Measurements from ENCODE around the gene UBE2S.
"Not testable (repeated sequence)": the region's sequence is repeated elsewhere in the genome, so short reads cannot be mapped to it uniquely, and the experiment has no call there.

UBE2S gene

GRCh38 chr19:55407550-55407799 lies at the start of gene UBE2S:
TSS of gene UBE2S (minus strand) at chr19:55407788. CDS start at chr19:55407589, 199 bp downstream.
- not testable (repeated sequence) for DNase-seq (ENCODE audit: low spot score)

DNA sequence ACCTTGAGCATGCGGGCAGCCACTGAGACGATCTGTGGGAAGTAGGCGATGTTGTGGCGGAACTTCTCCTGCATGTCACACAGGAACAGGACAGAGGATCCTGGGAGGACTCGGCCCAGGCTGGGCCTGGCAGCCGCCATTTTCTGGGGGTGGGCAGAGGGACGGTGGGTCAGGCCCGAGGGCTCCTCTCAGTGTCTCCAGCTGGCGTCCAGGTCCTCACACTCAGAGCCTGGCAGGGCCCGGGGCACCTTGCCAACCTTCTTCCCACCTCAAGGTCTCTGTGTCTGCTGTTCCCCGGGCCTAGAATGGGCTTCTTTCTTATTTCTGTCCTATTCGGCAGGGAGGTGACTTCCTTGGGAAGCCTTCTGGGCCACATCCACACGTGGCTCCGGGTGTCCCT lies 48.8 kb upstream of the UBE2S start:
- no peak for DNase-seq (ENCODE audit: low spot score)

DNA sequence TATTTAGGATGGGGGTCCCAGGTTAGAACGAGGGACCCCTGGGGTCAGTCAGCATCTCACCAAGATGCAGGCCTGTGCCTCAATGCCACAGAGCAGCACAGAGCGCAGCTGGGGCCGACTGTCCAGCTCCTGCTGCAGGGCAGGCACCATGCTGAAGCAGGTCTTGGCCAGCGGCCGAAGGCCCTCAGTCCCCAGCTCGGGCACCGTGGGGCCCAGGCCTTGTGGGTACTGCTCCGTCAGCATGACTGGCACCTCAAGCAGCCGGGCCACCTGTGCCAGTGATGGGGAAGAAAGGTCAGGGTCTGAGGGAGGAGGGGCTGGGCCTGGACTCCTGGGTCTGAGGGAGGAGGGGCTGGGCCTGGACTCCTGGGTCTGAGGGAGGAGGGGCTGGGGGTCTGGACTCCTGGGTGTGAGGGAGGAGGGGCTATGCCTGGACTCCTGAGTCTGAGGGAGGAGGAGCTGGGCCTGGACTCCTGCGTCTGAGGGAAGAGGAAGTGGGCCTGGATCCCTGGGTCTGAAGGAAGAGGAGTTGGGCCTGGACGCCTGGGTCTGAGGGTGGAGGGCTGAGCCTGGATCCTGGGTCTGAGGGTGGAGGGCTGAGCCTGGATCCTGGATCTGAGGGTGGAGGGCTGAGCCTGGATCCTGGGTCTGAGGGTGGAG lies 48.1 kb upstream of the UBE2S start:
- no peak for DNase-seq (ENCODE audit: low spot score)

GRCh38 chr19:55454787-55455243 lies 47.2 kb upstream of the UBE2S start:
- peak; percentile 68 for DNase-seq (ENCODE audit: low spot score)

- DNase-seq (ENCODE audit: low spot score), result no peak
These were observed 46.1 kb upstream of the UBE2S start for GRCh38 chr19:55453511-55454260.

DNA sequence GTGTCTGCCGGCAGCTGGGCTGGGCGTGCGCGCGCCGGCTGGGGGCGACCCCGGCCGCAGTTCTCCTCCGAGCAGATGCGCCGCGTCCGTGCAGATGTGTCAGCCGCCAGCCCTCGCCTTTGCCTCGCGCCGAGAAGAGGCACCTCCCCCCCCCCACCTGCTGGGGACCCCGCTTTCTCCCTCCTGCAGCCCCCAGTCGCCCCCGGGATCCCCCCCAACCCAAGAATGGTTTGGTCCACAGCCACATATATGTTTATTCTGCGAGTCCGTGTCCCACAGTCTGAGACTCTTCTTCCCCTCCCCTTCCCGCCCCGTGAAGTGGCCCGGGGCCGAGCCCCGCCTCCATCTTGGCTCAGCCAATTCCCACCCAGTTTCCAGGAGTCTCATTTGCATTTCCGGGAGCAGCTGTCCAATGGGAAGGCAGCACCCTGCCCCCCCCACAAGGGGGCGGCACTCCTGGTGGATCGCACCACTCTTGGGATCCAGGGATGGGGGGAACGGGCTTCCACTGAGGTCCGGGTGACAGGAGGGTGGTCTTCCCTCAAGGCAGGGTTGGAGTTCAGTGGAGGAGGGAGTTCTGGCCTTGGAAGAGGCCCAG lies 45.3 kb upstream of the UBE2S start:
- DNase-seq (ENCODE audit: low spot score), result peak; percentile 79

GRCh38 chr19:55451965-55452748 lies 44.6 kb upstream of the UBE2S start:
- no peak for DNase-seq (ENCODE audit: low spot score)

DNA sequence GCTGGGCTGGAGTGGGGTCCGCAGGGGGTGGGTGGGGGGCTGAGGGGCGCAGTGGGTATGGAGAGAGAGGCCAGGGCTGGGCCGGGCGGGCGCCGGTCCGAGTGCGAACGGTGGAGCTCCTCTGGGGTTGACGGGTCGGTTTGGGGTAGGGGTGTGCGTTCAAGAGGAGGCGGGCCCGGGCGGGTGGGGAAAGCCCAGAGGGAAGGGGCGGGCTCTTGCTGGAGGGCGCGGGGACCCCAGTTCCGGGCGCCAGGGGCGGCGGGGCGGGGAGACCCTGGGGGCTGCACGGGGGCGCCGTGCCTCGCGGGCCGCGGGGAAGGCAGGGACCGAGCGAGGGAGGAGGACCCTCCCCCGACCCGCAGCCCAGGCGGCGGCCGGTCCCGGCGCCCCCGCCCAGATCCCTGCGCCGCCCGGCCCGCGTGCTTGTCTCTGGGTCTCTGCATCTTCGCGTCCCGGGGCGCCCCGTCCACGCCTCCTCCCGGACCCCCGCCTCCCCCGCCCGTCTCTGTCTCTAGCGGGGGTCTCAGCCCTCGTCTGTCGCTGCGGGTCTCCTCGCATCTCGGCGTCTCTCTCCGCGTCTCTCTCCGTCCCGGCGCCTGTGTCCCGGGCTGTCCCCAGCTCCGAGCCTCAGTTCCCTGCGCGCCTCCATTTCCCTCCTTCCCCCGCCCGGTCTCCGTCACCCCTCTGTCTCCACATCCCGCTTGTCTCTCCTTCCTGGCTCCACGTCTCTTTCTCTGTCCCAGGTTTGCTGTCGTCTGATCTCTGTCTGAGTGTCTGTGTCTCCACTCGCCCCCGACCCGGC lies 43.8 kb upstream of the UBE2S start:
- no peak for DNase-seq (ENCODE audit: low spot score)

- no peak for DNase-seq (ENCODE audit: low spot score)
These were observed 41.9 kb upstream of the UBE2S start for GRCh38 chr19:55449469-55449868.

GRCh38 chr19:55448175-55448490 lies 40.5 kb upstream of the UBE2S start:
- DNase-seq (ENCODE audit: low spot score), result not testable (repeated sequence)

DNA sequence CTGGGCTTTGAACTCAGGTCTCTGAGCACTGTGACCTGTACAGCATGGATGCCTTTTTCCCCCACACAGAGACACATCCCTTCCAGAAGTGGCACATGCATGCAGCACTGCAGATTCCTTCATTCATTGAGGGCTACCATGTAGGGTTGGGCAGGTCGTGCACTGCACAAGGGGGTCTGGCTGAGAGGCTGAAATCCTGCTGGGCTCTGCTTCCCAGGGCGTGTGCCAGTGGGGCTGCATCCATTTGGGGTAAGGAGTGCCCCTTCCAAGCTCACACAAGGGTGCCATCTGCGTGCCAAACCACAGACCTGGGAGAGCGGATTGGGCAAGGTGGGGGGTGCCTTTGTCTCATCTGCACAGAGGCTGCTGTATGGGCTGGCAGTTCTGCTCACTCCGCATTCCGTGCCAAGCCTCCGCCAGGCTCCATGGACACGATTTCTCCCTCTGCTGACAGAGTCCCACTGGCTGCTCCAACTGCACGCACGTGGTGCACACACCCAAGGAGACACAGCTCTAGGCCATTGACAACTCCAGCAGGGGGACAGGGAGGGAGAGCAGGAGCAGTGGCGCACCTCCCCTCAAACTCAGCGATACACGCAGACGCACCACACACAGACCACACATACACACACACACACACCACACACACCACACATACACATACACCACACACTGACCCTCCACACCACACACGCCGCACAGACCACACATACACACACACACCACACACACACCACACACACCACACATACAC lies 40.0 kb upstream of the UBE2S start:
- DNase-seq (ENCODE audit: low spot score), result peak; percentile 76

GRCh38 chr19:55446060-55446459 lies 38.5 kb upstream of the UBE2S start:
- no peak for DNase-seq (ENCODE audit: low spot score)

- DNase-seq (ENCODE audit: low spot score), result no peak
These were observed 37.1 kb upstream of the UBE2S start for GRCh38 chr19:55444646-55445045.

GRCh38 chr19:55443824-55444480 lies 36.4 kb upstream of the UBE2S start:
- DNase-seq (ENCODE audit: low spot score), result no peak

DNA sequence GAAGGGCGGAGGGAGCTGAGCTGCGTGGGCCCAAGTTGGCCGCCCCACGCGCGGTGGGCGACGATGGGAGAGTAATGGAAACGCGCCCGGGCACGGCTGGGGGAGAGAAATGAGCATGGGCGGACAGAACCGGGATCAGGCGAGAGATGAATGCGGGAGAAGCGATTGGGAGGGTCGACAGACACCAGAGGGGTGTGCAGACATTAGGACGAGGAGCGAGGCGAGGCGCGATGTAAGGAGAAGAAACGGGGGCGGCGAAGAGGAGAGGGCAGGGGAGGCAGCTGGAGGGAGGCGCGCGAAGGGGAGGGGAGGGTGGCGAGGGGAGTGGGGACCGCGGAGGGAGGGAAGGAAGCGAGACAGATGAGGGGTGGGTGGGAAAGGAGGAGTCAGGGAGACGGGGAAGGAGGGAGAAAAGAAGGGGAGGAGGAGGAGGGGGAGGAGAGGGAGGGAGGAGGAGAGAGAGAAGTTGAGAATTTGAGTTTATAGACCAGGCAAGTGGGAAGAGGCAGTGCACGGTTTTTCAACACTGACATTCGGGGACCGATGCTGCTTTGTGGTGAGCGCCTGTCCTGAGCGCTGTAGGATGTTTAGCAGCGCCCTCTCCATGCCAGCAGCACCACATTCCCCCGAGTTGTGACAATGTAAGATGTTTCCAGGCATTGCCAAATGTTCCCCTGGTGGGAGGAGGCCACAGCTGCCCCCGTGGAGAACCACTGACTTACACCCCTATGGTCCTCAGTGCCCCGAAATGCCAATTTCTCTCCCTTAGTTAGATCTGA lies 35.6 kb upstream of the UBE2S start, which contains the start of gene SHISA7:
TSS of gene SHISA7 (minus strand) at position 256 of the 779 bp plus-strand sequence. CDS start 437 bp downstream, outside the sequence.
- DNase-seq (ENCODE audit: low spot score), result no peak

DNA sequence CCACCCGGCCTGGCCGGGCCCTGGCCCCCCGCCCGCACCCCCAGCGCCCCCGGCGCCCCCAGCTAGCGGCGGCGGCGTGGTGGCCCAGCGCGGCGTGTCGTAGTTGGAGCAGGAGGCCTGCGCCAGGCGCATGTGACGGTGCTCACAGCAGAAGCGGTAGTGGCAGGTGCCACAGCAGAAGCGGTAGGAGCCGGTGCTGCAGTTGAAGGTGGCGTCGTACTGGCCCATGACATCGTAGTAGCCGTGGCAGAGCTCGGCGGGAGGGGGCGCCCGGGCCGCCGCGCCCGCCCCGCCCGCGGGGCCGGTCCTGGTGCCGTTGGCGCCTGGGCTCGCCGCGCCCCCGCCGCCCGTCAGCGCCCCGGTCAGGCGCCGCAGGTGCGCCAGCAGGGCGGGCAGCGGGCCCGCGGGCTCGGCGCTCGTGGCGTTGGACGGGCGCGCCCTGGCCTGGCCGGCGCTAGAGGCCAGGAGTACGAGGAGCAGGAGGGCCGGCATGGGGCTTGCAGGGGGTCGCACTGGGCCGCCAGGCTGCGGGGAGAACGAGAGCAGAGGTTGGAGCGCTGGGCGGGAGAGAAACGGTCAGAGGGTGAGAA lies 34.9 kb upstream of the UBE2S start:
- DNase-seq (ENCODE audit: low spot score), result no peak

DNA sequence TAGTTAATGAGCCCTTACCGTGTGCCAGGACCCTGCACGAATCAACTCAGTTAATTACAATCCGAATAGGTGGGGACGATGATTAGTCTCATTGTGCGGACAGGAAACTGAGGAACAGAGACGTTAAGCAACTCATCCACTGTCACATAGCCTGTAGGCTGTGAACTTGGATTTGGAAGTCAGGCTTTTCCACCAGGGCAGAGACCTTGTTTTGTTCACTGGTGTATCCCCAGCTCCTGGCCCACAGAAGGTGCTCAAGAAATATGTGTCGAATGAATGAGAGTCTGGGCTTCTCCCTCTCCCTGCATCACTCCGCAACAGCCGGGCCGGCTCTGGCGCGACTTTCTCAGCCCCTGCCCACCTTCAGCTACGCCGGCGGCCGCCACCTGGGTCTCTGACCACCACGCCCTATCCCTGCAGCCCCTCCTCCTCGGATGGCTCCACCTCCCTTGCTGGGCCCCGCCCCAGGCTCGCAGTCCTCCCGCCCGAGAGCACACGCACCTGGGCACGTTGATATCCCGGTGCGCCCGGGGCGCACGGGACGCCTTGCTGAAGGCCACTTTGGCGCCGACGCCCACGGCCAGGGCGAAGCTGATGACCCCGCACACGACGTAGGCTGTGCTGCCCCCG lies 34.2 kb upstream of the UBE2S start:
- DNase-seq (ENCODE audit: low spot score), result no peak

DNA sequence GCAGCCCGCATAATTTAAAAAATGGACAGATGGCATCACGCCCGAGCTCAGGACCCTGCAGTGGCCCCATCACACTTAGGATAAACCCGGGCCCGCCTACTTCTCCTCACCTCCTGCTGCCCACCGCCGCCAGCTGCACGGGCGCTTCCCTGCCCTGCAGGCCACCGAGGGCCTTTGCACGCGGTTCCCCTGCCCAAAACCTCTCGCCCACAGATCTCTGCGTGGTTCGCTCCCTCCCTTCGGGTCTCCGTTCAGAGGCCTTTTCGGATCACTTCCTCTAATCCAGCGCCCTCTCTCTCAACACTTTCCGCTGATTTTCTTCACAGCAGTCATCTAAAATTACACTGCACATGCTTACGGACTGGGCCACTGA lies 33.7 kb upstream of the UBE2S start:
- DNase-seq (ENCODE audit: low spot score), result no peak
